A549 (cell line): ENCODE data around the gene ANKRD17. TPM values are rescaled to one million over a fixed set of nuclear protein-coding genes. Genes with fewer than 3 reads are reported as not detected.

Source experiments
- ATAC-seq, 2 experiments: fragments of 200-7000 bp in 1 of 2; fragments of >200 bp in 1 of 2; cut with Nextera tagmentation in 1 of 2; cut with Tn5 transposase in 1 of 2; 3 replicates each; pipeline versions ENCODE4 v1.8.0 to v1.9.1; 2018 to 2020; ENCODE audit warnings: mild to moderate bottlenecking in 1 of 2, moderate library complexity in 1 of 2
- CTCF ChIA-PET: fragments of 300-600 bp; sonication (Branson Sonifier 250); formaldehyde crosslinking; extraction: SDS; loops from one replicate; lab custom pipeline; 2021; ENCODE audit warnings: antibody characterized with exemption, inconsistent platforms; lab: Yijun Ruan, JAX
- POLR2A ChIA-PET: fragments of 350-600 bp; formaldehyde crosslinking; extraction: SDS; loops from one replicate; lab custom pipeline; 2021; ENCODE audit warnings: antibody characterized with exemption, inconsistent platforms; lab: Yijun Ruan, JAX
- DNase-seq, 2 experiments: peaks; one replicate each; pipeline versions ENCODE4 v3.0.0 to v3.0.0-alpha.2; 2011 to 2016; ENCODE audit warnings: low read depth in 1 of 2, low spot score in 1 of 2
- FAIRE-seq: peaks from 2 replicates; lab custom pipeline; 2011; peaks lifted over from hg19 to GRCh38; lab: Jason Lieb, UNC
- H3K27ac ChIP-seq, 2 experiments: fragments of >200 bp; sonication (Bioruptor Twin); formaldehyde crosslinking; 3 replicates each; pipeline ENCODE4 v1.5.1; 2016 to 2017
- H3K4me1 ChIP-seq: fragments of >200 bp; sonication (Bioruptor Twin); formaldehyde crosslinking; 3 replicates; pipeline ENCODE4 v1.6.1; 2016
- H3K4me2 ChIP-seq: fragments of >200 bp; sonication (Bioruptor Twin); formaldehyde crosslinking; 3 replicates; pipeline ENCODE4 v1.6.1; 2016
- H3K4me3 ChIP-seq: fragments of >200 bp; sonication (Bioruptor Twin); formaldehyde crosslinking; 3 replicates; pipeline ENCODE4 v1.5.1; 2016
- H3K9me3 ChIP-seq: fragments of >200 bp; sonication (Bioruptor Twin); formaldehyde crosslinking; 3 replicates; pipeline ENCODE4 v1.6.1; 2016
- CBX2 ChIP-seq: fragments of 200-600 bp; sonication (generic); IDR thresholded peaks from 2 replicates; pipeline ENCODE4 v1.6.1; 2016; ENCODE audit warnings: low read depth, mild to moderate bottlenecking, borderline replicate concordance
- ESRRA ChIP-seq: fragments of 150-350 bp; IDR thresholded peaks from 2 replicates; pipeline ENCODE4 v1.6.1; 2014; ENCODE audit warnings: mild to moderate bottlenecking, low read length, borderline replicate concordance
- FOSL2 ChIP-seq, 2 experiments: fragments of 450-650 bp in 1 of 2; fragments of >200 bp in 1 of 2; sonication (Bioruptor Twin) in 1 of 2; formaldehyde crosslinking; IDR thresholded peaks; 2 replicates each; pipeline versions ENCODE4 v1.5.0 to v1.6.1; 2016 to 2020; ENCODE audit warnings: mild to moderate bottlenecking in 1 of 2, moderate library complexity in 1 of 2
- FOXS1 ChIP-seq: fragments of 250-450 bp; sonication (Bioruptor Pico); IDR thresholded peaks from 2 replicates; pipeline ENCODE4 v1.5.0; 2020; ENCODE audit warnings: mild to moderate bottlenecking, moderate library complexity
- HDAC2 ChIP-seq: fragments of 200-600 bp; sonication (generic); IDR thresholded peaks from 2 replicates; pipeline ENCODE4 v1.6.1; 2016
- HOXB5 ChIP-seq: fragments of 250-450 bp; sonication (Bioruptor Pico); IDR thresholded peaks from 2 replicates; pipeline ENCODE4 v1.5.0; 2020; ENCODE audit warnings: mild to moderate bottlenecking, moderate library complexity
- JUN ChIP-seq, 2 experiments: fragments of >200 bp; sonication (Bioruptor Twin); formaldehyde crosslinking; IDR thresholded peaks; 2 replicates in 1 of 2; 3 replicates in 1 of 2; pipeline ENCODE4 v1.6.1; 2016 to 2017
- MYC ChIP-seq: IDR thresholded peaks from 2 replicates; pipeline ENCODE4 v1.6.1; 2012; ENCODE audit warnings: mild to moderate bottlenecking, inconsistent platforms, low read length, improper control_type of control experiment, borderline replicate concordance
- NFE2L2 ChIP-seq: fragments of 150-350 bp; conservative IDR thresholded peaks from 2 replicates; pipeline ENCODE4 v1.6.1; 2014; ENCODE audit warnings: low read length
- NPAS2 ChIP-seq: fragments of 250-450 bp; sonication (Bioruptor Pico); IDR thresholded peaks from 2 replicates; pipeline ENCODE4 v1.8.0; 2022; ENCODE audit warnings: mild to moderate bottlenecking, moderate library complexity, borderline replicate concordance
- NR3C1 ChIP-seq: fragments of >200 bp; sonication (Bioruptor Twin); formaldehyde crosslinking; IDR thresholded peaks from 3 replicates; pipeline ENCODE4 v1.6.1; 2017
- RFX5 ChIP-seq: fragments of 450-650 bp; IDR thresholded peaks from 2 replicates; pipeline ENCODE4 v1.7.1; 2014; ENCODE audit warnings: antibody characterized with exemption, mild to moderate bottlenecking, moderate library complexity
- RNF2 ChIP-seq: fragments of 200-600 bp; sonication (generic); IDR thresholded peaks from 2 replicates; pipeline ENCODE4 v1.6.1; 2016; ENCODE audit warnings: low read depth, mild to moderate bottlenecking, antibody characterized with exemption, moderate library complexity, borderline replicate concordance
- TFCP2L1 ChIP-seq: fragments of 250-450 bp; sonication (Bioruptor Pico); IDR thresholded peaks from 2 replicates; pipeline ENCODE4 v1.5.0; 2021; ENCODE audit warnings: mild to moderate bottlenecking
- TP53 ChIP-seq: fragments of 250-450 bp; sonication (Bioruptor Pico); IDR thresholded peaks from 2 replicates; pipeline ENCODE4 v1.5.0; 2021; ENCODE audit warnings: mild to moderate bottlenecking, moderate library complexity
- ZC3H11A ChIP-seq: fragments of 450-650 bp; IDR thresholded peaks from 2 replicates; pipeline ENCODE4 v1.6.1; 2014; ENCODE audit warnings: antibody characterized with exemption, mild to moderate bottlenecking
- ZFP36 ChIP-seq: fragments of 450-650 bp; IDR thresholded peaks from 2 replicates; pipeline ENCODE4 v1.6.1; 2014; ENCODE audit warnings: borderline replicate concordance; ENCODE audit not compliant: partially characterized antibody
- ZNF302 ChIP-seq: fragments of 250-450 bp; sonication (Bioruptor Pico); IDR thresholded peaks from 2 replicates; pipeline ENCODE4 v1.9.0; 2021; ENCODE audit warnings: inconsistent platforms, mild to moderate bottlenecking, moderate library complexity
- ZSCAN20 ChIP-seq: fragments of 250-450 bp; sonication (Bioruptor Pico); IDR thresholded peaks from 2 replicates; pipeline ENCODE4 v1.8.0; 2022; ENCODE audit warnings: mild to moderate bottlenecking, moderate library complexity
- WGBS: methylation state at CpG from one replicate; pipeline ENCODE4 v1.1.6; 2017; ENCODE audit errors: missing lambda C conversion rate; 5-methylcytosine and 5-hydroxymethylcytosine counted together
- polyA plus RNA-seq, 4 experiments: library from polyadenylated mRNA; depleted of rRNA in 3 of 4; stranded (reverse); fragments of >200 nt; fragmentation: RNase III in 1 of 4; extraction: RNeasy Plus Mini Kit Qiagen cat#74134 plus additional on column Dnase treatment in 1 of 4; gene quantifications; 2 replicates in 3 of 4; 3 replicates in 1 of 4; pipeline ENCODE4 v1.2.3, GENCODE V29; 2011 to 2017
- TF ChIP-seq, protein P1 (sequence below): fragments of >200 bp; sonication (Bioruptor Twin); formaldehyde crosslinking; IDR thresholded peaks from 2 replicates; pipeline ENCODE4 v1.6.1; 2016
- TF ChIP-seq, protein P2 (sequence below): fragments of 250-450 bp; sonication (Bioruptor Pico); IDR thresholded peaks from 2 replicates; pipeline ENCODE4 v1.5.0; 2020; ENCODE audit warnings: low read depth, mild to moderate bottlenecking, moderate library complexity
- TF ChIP-seq, protein P3 (sequence below): fragments of 450-650 bp; IDR thresholded peaks from 2 replicates; pipeline ENCODE4 v1.6.1; 2014; ENCODE audit warnings: antibody characterized with exemption
- TF ChIP-seq, protein P4 (sequence below): fragments of >200 bp; sonication (Bioruptor Twin); formaldehyde crosslinking; IDR thresholded peaks from 3 replicates; pipeline ENCODE4 v1.6.1; 2016

Gene ANKRD17
- polyA plus RNA-seq, 2 of the 4 experiments (the other 2 are of a cell fraction): 18.1 to 43.5 TPM

DNA sequence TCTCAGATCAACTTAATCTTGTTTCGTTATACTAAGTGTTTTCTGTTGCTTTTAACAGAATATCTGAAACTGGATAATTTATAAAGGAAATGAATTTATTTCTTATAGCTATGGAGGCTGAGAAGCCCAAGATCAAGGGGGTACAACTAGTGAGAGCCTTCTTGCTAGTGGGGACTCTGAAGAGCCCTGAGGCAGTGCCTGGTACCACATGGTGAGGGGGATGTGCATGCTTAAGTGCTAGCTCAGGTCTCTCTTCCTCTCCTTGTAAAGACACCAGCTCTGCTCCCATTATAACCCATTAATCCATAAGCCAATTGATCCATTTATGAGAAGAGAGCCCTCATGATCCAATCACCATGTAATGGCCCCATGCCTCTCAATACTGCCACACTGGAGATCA lies 207.0 kb downstream of the ANKRD17 start:
- ChIA-PET POLR2A (no interaction called here), CTCF (no interaction called here)
- no peak for ATAC-seq
- Histone ChIP-seq H3K4me3 (no peak overlapping the region), H3K4me2 (no peak overlapping the region), H3K9me3 (no peaks in the 10 kb centered on the region), H3K27ac (no peak overlapping the region), H3K4me1 (no peaks in the 10 kb centered on the region)
- no peak for DNase-seq
- WGBS: 92% methylated on average over 1 of the region's 1 CpG
- no peak for TF ChIP-seq RFX5
- no peak for TF ChIP-seq NFE2L2
- TF ChIP-seq MYC: no peak
- no peak for TF ChIP-seq NR3C1
- TF ChIP-seq, protein P1, sequence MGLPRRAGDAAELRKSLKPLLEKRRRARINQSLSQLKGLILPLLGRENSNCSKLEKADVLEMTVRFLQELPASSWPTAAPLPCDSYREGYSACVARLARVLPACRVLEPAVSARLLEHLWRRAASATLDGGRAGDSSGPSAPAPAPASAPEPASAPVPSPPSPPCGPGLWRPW: no peak
- no peak for TF ChIP-seq FOXS1 (CRISPR knock-in tag)
- TF ChIP-seq TP53 (CRISPR knock-in tag): no peak
- no peak for TF ChIP-seq ZNF302 (CRISPR knock-in tag)
- TF ChIP-seq TFCP2L1 (CRISPR knock-in tag): no peak
- no peak for TF ChIP-seq NPAS2 (CRISPR knock-in tag)
- TF ChIP-seq, protein P2, sequence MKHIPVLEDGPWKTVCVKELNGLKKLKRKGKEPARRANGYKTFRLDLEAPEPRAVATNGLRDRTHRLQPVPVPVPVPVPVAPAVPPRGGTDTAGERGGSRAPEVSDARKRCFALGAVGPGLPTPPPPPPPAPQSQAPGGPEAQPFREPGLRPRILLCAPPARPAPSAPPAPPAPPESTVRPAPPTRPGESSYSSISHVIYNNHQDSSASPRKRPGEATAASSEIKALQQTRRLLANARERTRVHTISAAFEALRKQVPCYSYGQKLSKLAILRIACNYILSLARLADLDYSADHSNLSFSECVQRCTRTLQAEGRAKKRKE: no peak
- TF ChIP-seq ZSCAN20 (CRISPR knock-in tag): no peak
- TF ChIP-seq, protein P3, sequence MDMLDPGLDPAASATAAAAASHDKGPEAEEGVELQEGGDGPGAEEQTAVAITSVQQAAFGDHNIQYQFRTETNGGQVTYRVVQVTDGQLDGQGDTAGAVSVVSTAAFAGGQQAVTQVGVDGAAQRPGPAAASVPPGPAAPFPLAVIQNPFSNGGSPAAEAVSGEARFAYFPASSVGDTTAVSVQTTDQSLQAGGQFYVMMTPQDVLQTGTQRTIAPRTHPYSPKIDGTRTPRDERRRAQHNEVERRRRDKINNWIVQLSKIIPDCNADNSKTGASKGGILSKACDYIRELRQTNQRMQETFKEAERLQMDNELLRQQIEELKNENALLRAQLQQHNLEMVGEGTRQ: no peak
- no peak for TF ChIP-seq RNF2
- TF ChIP-seq FOSL2 (IDR thresholded peaks at IDR 0.05): no peak
- TF ChIP-seq FOSL2 (CRISPR knock-in tag; IDR thresholded peaks at IDR 0.05): no peak
- no peak for TF ChIP-seq ZFP36
- FAIRE-seq: no peak

DNA sequence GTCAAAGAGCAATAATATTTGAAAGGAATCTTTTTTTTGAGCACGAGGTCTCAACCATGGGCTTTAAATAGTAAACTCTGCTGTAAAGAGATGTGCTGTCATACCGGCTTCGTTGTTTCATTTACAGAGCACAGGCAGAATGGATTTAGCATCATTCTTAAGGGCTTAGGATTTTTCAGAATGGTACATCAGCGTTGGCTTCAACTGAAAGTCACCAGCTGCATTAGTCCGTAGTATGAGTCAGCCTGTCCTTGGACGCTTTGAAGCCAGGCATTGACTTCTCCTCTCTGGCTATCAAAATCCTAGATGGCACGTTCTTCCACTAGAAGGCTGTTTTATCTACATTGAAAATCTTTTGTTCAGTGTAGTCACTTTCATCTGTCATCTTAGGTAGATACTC lies 212.7 kb downstream of the ANKRD17 start:
- CTCF ChIA-PET: interaction anchor here (0.8 kb wide), 1 partner anchor 11 kb away, joined by 3 read pairs; no protein-coding TSS in a partner anchor
- FAIRE-seq (no peak), DNase-seq (no peak), ATAC-seq (no peak)
- 76% methylated on average over 7 of the region's 7 CpGs for WGBS
- Histone ChIP-seq H3K9me3 (no peaks in the 10 kb centered on the region), H3K27ac (no peak overlapping the region), H3K4me3 (no peak overlapping the region), H3K4me2 (no peak overlapping the region), H3K4me1 (no peaks in the 10 kb centered on the region)
- POLR2A ChIA-PET: no interaction called here
- no peak for TF ChIP-seq RFX5
- TF ChIP-seq, protein P4, sequence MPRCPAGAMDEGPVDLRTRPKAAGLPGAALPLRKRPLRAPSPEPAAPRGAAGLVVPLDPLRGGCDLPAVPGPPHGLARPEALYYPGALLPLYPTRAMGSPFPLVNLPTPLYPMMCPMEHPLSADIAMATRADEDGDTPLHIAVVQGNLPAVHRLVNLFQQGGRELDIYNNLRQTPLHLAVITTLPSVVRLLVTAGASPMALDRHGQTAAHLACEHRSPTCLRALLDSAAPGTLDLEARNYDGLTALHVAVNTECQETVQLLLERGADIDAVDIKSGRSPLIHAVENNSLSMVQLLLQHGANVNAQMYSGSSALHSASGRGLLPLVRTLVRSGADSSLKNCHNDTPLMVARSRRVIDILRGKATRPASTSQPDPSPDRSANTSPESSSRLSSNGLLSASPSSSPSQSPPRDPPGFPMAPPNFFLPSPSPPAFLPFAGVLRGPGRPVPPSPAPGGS: no peak
- no peak for TF ChIP-seq FOXS1 (CRISPR knock-in tag)
- no peak for TF ChIP-seq JUN (IDR thresholded peaks at IDR 0.05)
- no peak for TF ChIP-seq ESRRA
- TF ChIP-seq ZC3H11A: no peak
- no peak for TF ChIP-seq HDAC2
- TF ChIP-seq TP53 (CRISPR knock-in tag): no peak
- no peak for TF ChIP-seq MYC
- TF ChIP-seq CBX2: no peak
- no peak for TF ChIP-seq HOXB5
- no peak for TF ChIP-seq ZFP36
